ENCODE data around the gene CIBAR2.

- TF ChIP-seq CTCF (IDR thresholded peaks at IDR 0.05), result no peak
- no peak for TF ChIP-seq POLR2A (IDR thresholded peaks at IDR 0.05)
Measured at GRCh38 chr16:85098565-85098964, 13.7 kb downstream of the CIBAR2 start.

Data from ovary (tissue), 3 donors.